IMR-90 (cell line): ENCODE results near the gene GALNT12. TPM values are rescaled to one million over a fixed set of nuclear protein-coding genes. Genes with fewer than 3 reads are reported as not detected.

Experiments used
- ATAC-seq: fragments of 200-7000 bp; cut with Tn5 transposase; 2 replicates; pipeline ENCODE4 v1.9.1; 2020; ENCODE audit warnings: low read depth, mild to moderate bottlenecking, moderate library complexity
- BruUV-seq: library from RNA; stranded (reverse); fragments of 400-500 nt; replicated peaks from 2 replicates; lab custom pipeline; 2021; lab: Mats Ljungman, UMichigan
- CTCF ChIA-PET: fragments of 300-600 bp; formaldehyde crosslinking; extraction: SDS; loops from one replicate; lab custom pipeline; 2021; ENCODE audit warnings: antibody characterized with exemption; lab: Yijun Ruan, JAX
- POLR2A ChIA-PET: fragments of 300-600 bp; sonication (Branson Sonifier 250); formaldehyde crosslinking; loops from one replicate; lab custom pipeline; 2022; ENCODE audit warnings: antibody characterized with exemption; ENCODE audit not compliant: unreplicated experiment; lab: Charles Lee
- DNase-seq: peaks from one replicate; pipeline ENCODE4 v3.0.0; 2013
- H2AFZ ChIP-seq: replicated peaks from 2 replicates; pipeline ENCODE3; 2013; ENCODE audit warnings: low read length, mild to moderate bottlenecking; ENCODE audit not compliant: poor library complexity
- H2AK5ac ChIP-seq: 2 replicates; pipeline ENCODE4 v1.6.1; 2013; ENCODE audit warnings: low read depth, low read length, inconsistent platforms
- H2AK9ac ChIP-seq: replicated peaks from 2 replicates; pipeline ENCODE3; 2013; ENCODE audit warnings: mild to moderate bottlenecking, low read depth, low read length, moderate library complexity; ENCODE audit not compliant: poor library complexity
- H2BK120ac ChIP-seq: 2 replicates; pipeline ENCODE4 v1.6.1; 2013; ENCODE audit warnings: low read depth, low read length, inconsistent platforms
- H2BK15ac ChIP-seq: 3 replicates; pipeline ENCODE4 v1.6.1; 2013; ENCODE audit warnings: low read depth, low read length, inconsistent platforms
- H2BK20ac ChIP-seq: 2 replicates; pipeline ENCODE4 v1.6.1; 2013; ENCODE audit warnings: low read depth, mild to moderate bottlenecking, inconsistent platforms, low read length, moderate library complexity
- H2BK5ac ChIP-seq: 2 replicates; pipeline ENCODE4 v1.6.1; 2013; ENCODE audit warnings: mild to moderate bottlenecking, low read depth, low read length, inconsistent platforms; ENCODE audit not compliant: poor library complexity, severe bottlenecking
- H3K14ac ChIP-seq: replicated peaks from 2 replicates; pipeline ENCODE4 v1.6.1; 2013; ENCODE audit warnings: low read depth, low read length, inconsistent platforms
- H3K18ac ChIP-seq: 2 replicates; pipeline ENCODE4 v1.6.1; 2013; ENCODE audit warnings: low read depth, low read length, control low read depth
- H3K23ac ChIP-seq: 2 replicates; pipeline ENCODE4 v1.6.1; 2013; ENCODE audit warnings: low read depth, low read length, inconsistent platforms
- H3K27ac ChIP-seq: 2 replicates; pipeline ENCODE4 v1.5.1; 2013; ENCODE audit warnings: mild to moderate bottlenecking, control low read depth, low read length; ENCODE audit not compliant: insufficient read depth
- H3K27me3 ChIP-seq: 2 replicates; pipeline ENCODE4 v1.6.1; 2013; ENCODE audit warnings: low read length; ENCODE audit not compliant: control insufficient read depth, insufficient read depth
- H3K36me3 ChIP-seq: 2 replicates; pipeline ENCODE4 v1.6.1; 2013; ENCODE audit warnings: low read length, mixed read lengths; ENCODE audit not compliant: control insufficient read depth, insufficient read depth
- H3K4ac ChIP-seq: 2 replicates; pipeline ENCODE4 v1.6.1; 2013; ENCODE audit warnings: low read depth, low read length, inconsistent platforms
- H3K4me1 ChIP-seq: 2 replicates; pipeline ENCODE4 v1.6.1; 2013; ENCODE audit warnings: low read length, mixed read lengths; ENCODE audit not compliant: control insufficient read depth, insufficient read depth
- H3K4me2 ChIP-seq: 2 replicates; pipeline ENCODE4 v1.6.1; 2013; ENCODE audit warnings: low read depth, mild to moderate bottlenecking, control low read depth, low read length, moderate library complexity
- H3K4me3 ChIP-seq: 2 replicates; pipeline ENCODE4 v1.5.1; 2013; ENCODE audit warnings: low read depth, mild to moderate bottlenecking, control low read depth, low read length, moderate library complexity; ENCODE audit not compliant: insufficient read depth
- H3K56ac ChIP-seq: 2 replicates; pipeline ENCODE4 v1.6.1; 2013; ENCODE audit warnings: low read length, inconsistent platforms; ENCODE audit not compliant: insufficient read depth; ENCODE audit errors: extremely low read depth
- H3K79me1 ChIP-seq, 2 experiments: 2 replicates each; pipeline ENCODE4 v1.6.1; 2013; ENCODE audit warnings: low read length in 2 of 2, inconsistent platforms in 1 of 2, low read depth in 1 of 2
- H3K9ac ChIP-seq: 2 replicates; pipeline ENCODE4 v1.6.1; 2013; ENCODE audit warnings: low read depth, low read length, control low read depth
- H3K9me1 ChIP-seq: 2 replicates; pipeline ENCODE4 v1.6.1; 2013; ENCODE audit warnings: low read length, inconsistent platforms; ENCODE audit not compliant: insufficient read depth
- H3K9me3 ChIP-seq: 2 replicates; pipeline ENCODE4 v1.6.1; 2013; ENCODE audit warnings: low read length; ENCODE audit not compliant: control insufficient read depth, insufficient read depth
- H4K20me1 ChIP-seq: 2 replicates; pipeline ENCODE4 v1.6.1; 2013; ENCODE audit warnings: low read length, inconsistent platforms; ENCODE audit not compliant: insufficient read depth
- H4K5ac ChIP-seq: 2 replicates; pipeline ENCODE4 v1.6.1; 2013; ENCODE audit warnings: mild to moderate bottlenecking, low read depth, low read length, control low read depth
- H4K8ac ChIP-seq, 2 experiments: 2 replicates each; pipeline ENCODE4 v1.6.1; 2013; ENCODE audit warnings: low read depth in 2 of 2, low read length in 2 of 2, control low read depth in 1 of 2, inconsistent platforms in 1 of 2
- H4K91ac ChIP-seq: 2 replicates; pipeline ENCODE4 v1.6.1; 2013; ENCODE audit warnings: low read depth, low read length, inconsistent platforms; ENCODE audit not compliant: insufficient read depth
- BHLHE40 ChIP-seq: fragments of 150-350 bp; IDR thresholded peaks from 2 replicates; pipeline ENCODE4 v1.6.1; 2016; ENCODE audit warnings: mild to moderate bottlenecking, low read depth, low read length
- CEBPB ChIP-seq: IDR thresholded peaks from 2 replicates; pipeline ENCODE4 v1.6.1; 2012; ENCODE audit warnings: low read depth, low read length, improper control_type of control experiment
- CHD1 ChIP-seq: IDR thresholded peaks from 2 replicates; pipeline ENCODE4 v1.6.1; 2012; ENCODE audit warnings: low read depth, low read length, improper control_type of control experiment
- FOS ChIP-seq: fragments of 150-350 bp; IDR thresholded peaks from 2 replicates; pipeline ENCODE4 v1.6.1; 2016; ENCODE audit warnings: low read depth, low read length
- MAFK ChIP-seq: IDR thresholded peaks from 2 replicates; pipeline ENCODE4 v1.6.1; 2012; ENCODE audit warnings: low read depth, low read length, improper control_type of control experiment
- MAZ ChIP-seq: IDR thresholded peaks from 2 replicates; pipeline ENCODE4 v1.6.1; 2012; ENCODE audit warnings: low read depth, mild to moderate bottlenecking, low read length, improper control_type of control experiment, moderate library complexity, borderline replicate concordance
- MXI1 ChIP-seq: IDR thresholded peaks from 2 replicates; pipeline ENCODE4 v1.6.1; 2012; ENCODE audit warnings: low read depth, mild to moderate bottlenecking, low read length, moderate library complexity, borderline replicate concordance
- NFE2L2 ChIP-seq: fragments of 150-350 bp; IDR thresholded peaks from 2 replicates; pipeline ENCODE4 v1.6.1; 2016; ENCODE audit warnings: low read depth, mild to moderate bottlenecking, low read length
- POLR2A ChIP-seq: IDR thresholded peaks from 2 replicates; pipeline ENCODE4 v1.6.1; 2012; ENCODE audit warnings: mild to moderate bottlenecking, low read depth, low read length
- RAD21 ChIP-seq: IDR thresholded peaks from 2 replicates; pipeline ENCODE4 v1.6.1; 2012; ENCODE audit warnings: low read length, improper control_type of control experiment
- RCOR1 ChIP-seq: IDR thresholded peaks from 2 replicates; pipeline ENCODE4 v1.6.1; 2012; ENCODE audit warnings: mild to moderate bottlenecking, low read length, improper control_type of control experiment; ENCODE audit not compliant: insufficient replicate concordance
- RFX5 ChIP-seq: IDR thresholded peaks from 2 replicates; pipeline ENCODE4 v1.8.0; 2012; ENCODE audit warnings: low read depth, mild to moderate bottlenecking, low read length, moderate library complexity
- SMC3 ChIP-seq: fragments of 150-350 bp; IDR thresholded peaks from 2 replicates; pipeline ENCODE4 v1.6.1; 2016; ENCODE audit warnings: low read depth, mild to moderate bottlenecking, antibody characterized with exemption, low read length, moderate library complexity
- WGBS, 2 experiments: methylation state at CpG; one replicate each; pipeline versions ENCODE4 v1.1.5 to v1.1.7; 2013; ENCODE audit warnings: missing lambda C conversion rate in 2 of 2; ENCODE audit not compliant: insufficient read length in 1 of 2; ENCODE audit errors: extremely low coverage in 2 of 2; 5-methylcytosine and 5-hydroxymethylcytosine counted together
- dilution Hi-C: fragments of 300-500 bp; cut with HindIII; formaldehyde crosslinking; loops from one replicate; pipeline ENCODE4 v1.14.3; 2018; ENCODE audit warnings: low sequenced_read_pairs; ENCODE audit not compliant: unreplicated experiment
- in situ Hi-C: fragments of 300-500 bp; cut with MboI; formaldehyde crosslinking; loops from 3 replicates; pipeline ENCODE4 v1.14.3; 2019; ENCODE audit warnings: low sequenced_read_pairs, inconsistent platforms, mixed read lengths
- intact Hi-C: fragments of 100-400 bp; cut with micrococcal nuclease; formaldehyde crosslinking; loops from 2 replicates; pipeline ENCODE4 v1.10.0; 2022
- polyA plus RNA-seq, 3 experiments: library from polyadenylated mRNA; depleted of rRNA; stranded (reverse); fragments of >200 nt; gene quantifications; 2 replicates each; pipeline ENCODE4 v1.2.3, GENCODE V29; 2012; ENCODE audit warnings: low replicate concordance in 1 of 3
- total RNA-seq: library from RNA; depleted of rRNA; stranded (reverse); fragments of >200 nt; gene quantifications from 2 replicates; pipeline ENCODE4 v1.2.3, GENCODE V29; 2012
- TF ChIP-seq, protein P1 (sequence below): fragments of 150-350 bp; IDR thresholded peaks from 2 replicates; pipeline ENCODE4 v1.6.1; 2017; ENCODE audit warnings: mild to moderate bottlenecking, antibody characterized with exemption, low read length, low read depth
- TF ChIP-seq, protein P2 (sequence below): fragments of 150-350 bp; IDR thresholded peaks from 2 replicates; pipeline ENCODE4 v1.6.1; 2016; ENCODE audit warnings: low read depth, mild to moderate bottlenecking, low read length, moderate library complexity, borderline replicate concordance
- TF ChIP-seq, protein P3 (sequence below): conservative IDR thresholded peaks from 2 replicates; pipeline ENCODE4 v1.5.1; 2012; ENCODE audit warnings: mild to moderate bottlenecking, low read depth, low read length, improper control_type of control experiment

The GALNT12 gene
- total and polyA plus RNA-seq, 2 of the 4 experiments (the other 2 are of a cell fraction), result 2.3 to 2.5 TPM

DNA sequence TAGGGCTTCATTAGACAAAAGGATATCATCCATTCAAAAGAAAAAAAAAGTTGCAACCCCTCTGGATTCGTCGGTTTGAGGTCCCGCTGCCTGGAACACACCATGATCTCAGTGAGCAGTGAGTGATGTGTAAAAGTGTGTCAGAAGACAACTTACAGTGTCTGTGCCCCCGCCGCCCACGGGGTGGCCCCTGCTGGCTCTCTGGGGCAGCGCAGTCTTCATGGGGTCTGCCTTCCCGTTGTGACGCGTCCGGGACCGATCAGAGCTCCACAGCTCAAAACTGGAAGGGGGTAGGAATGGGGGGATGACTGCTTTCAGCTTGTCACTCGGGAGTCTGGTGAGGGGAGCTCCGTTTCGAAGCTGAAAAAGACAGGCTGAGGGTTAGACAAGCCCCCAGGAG, 33.7 kb upstream of the GALNT12 start:
- no peak overlapping the region for H4K8ac ChIP-seq
- no CpG with 5 or more reads among the region's 15 CpGs for WGBS, 2 experiments
- H3K18ac ChIP-seq, result no peak overlapping the region
- H3K14ac ChIP-seq, result no peak overlapping the region
- dilution Hi-C loops, result no loop called here
- H3K27ac ChIP-seq, result no peak overlapping the region
- H3K27me3 ChIP-seq, result no peaks in the 10 kb centered on the region
- no peaks in the 10 kb centered on the region for H3K9me3 ChIP-seq
- no peak overlapping the region for H2AK9ac ChIP-seq
- no peak overlapping the region for H3K4me3 ChIP-seq
- no peak overlapping the region for H2BK120ac ChIP-seq
- H3K9me1 ChIP-seq, result 0 out of 2 replicates have a peak, but pooled peaks cover 3% of the 10 kb centered on the region
- peaks cover 0 to 8% of the 10 kb centered on the region in 2 experiments; a peak in 2 of 4 replicates for H3K79me1 ChIP-seq
- DNase-seq (no peak), ATAC-seq (no peak)
- H4K91ac ChIP-seq, result no peak overlapping the region
- no peak overlapping the region for H2AK5ac ChIP-seq
- intact Hi-C loops, result loop anchor here (2.0 kb wide), 1 partner anchor 67 kb away; no protein-coding TSS in a partner anchor
- POLR2A ChIA-PET, result no interaction called here
- no peak overlapping the region for H3K23ac ChIP-seq
- H3K9ac ChIP-seq, result no peak overlapping the region
- H4K20me1 ChIP-seq, result no peaks in the 10 kb centered on the region
- 0 out of 2 replicates have a peak, but pooled peaks cover 1% of the 10 kb centered on the region for H3K4me1 ChIP-seq
- CTCF ChIA-PET, result interaction anchor here (0.5 to 2.9 kb wide), 5 partner anchors 8 to 370 kb away, joined by 4 to 10 read pairs (median 5); no protein-coding TSS in a partner anchor
- peaks cover 42% of the 10 kb centered on the region for H3K36me3 ChIP-seq
- H4K5ac ChIP-seq, result no peak overlapping the region
- H3K4ac ChIP-seq, result no peak overlapping the region
- no peak overlapping the region for H2BK5ac ChIP-seq
- H2AFZ ChIP-seq, result no peak overlapping the region
- TF ChIP-seq RCOR1 (no peak), SMC3 (no peak), FOS (no peak), MXI1 (no peak), NFE2L2 (no peak), CHD1 (no peak), RAD21 (no peak), POLR2A (no peak), MAFK (no peak), RFX5 (no peak), CEBPB (no peak), BHLHE40 (no peak), MAZ (no peak)
- TF ChIP-seq, protein P1, sequence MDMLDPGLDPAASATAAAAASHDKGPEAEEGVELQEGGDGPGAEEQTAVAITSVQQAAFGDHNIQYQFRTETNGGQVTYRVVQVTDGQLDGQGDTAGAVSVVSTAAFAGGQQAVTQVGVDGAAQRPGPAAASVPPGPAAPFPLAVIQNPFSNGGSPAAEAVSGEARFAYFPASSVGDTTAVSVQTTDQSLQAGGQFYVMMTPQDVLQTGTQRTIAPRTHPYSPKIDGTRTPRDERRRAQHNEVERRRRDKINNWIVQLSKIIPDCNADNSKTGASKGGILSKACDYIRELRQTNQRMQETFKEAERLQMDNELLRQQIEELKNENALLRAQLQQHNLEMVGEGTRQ, result no peak
- TF ChIP-seq, protein P2, sequence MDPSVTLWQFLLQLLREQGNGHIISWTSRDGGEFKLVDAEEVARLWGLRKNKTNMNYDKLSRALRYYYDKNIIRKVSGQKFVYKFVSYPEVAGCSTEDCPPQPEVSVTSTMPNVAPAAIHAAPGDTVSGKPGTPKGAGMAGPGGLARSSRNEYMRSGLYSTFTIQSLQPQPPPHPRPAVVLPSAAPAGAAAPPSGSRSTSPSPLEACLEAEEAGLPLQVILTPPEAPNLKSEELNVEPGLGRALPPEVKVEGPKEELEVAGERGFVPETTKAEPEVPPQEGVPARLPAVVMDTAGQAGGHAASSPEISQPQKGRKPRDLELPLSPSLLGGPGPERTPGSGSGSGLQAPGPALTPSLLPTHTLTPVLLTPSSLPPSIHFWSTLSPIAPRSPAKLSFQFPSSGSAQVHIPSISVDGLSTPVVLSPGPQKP, result no peak
- TF ChIP-seq, protein P3, sequence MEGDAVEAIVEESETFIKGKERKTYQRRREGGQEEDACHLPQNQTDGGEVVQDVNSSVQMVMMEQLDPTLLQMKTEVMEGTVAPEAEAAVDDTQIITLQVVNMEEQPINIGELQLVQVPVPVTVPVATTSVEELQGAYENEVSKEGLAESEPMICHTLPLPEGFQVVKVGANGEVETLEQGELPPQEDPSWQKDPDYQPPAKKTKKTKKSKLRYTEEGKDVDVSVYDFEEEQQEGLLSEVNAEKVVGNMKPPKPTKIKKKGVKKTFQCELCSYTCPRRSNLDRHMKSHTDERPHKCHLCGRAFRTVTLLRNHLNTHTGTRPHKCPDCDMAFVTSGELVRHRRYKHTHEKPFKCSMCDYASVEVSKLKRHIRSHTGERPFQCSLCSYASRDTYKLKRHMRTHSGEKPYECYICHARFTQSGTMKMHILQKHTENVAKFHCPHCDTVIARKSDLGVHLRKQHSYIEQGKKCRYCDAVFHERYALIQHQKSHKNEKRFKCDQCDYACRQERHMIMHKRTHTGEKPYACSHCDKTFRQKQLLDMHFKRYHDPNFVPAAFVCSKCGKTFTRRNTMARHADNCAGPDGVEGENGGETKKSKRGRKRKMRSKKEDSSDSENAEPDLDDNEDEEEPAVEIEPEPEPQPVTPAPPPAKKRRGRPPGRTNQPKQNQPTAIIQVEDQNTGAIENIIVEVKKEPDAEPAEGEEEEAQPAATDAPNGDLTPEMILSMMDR, result no peak
- H3K4me2 ChIP-seq, result no peak overlapping the region
- no peak overlapping the region for H2BK20ac ChIP-seq
- BruUV-seq, result no TSS peak
- no peak overlapping the region for H3K56ac ChIP-seq
- H2BK15ac ChIP-seq, result no peak overlapping the region
- in situ Hi-C loops, result loop anchor here (5.0 kb wide), 1 partner anchor 456 kb away; no protein-coding TSS in a partner anchor
